Fibroblast of villous mesenchyme (primary cell): ENCODE measurements around the gene LHFPL2. TPM values are rescaled to one million over a fixed set of nuclear protein-coding genes. Genes with fewer than 3 reads are reported as not detected.
A peak's percentile ranks its signal among the peaks of the same experiment; 100 is the strongest.

Experiments
- DNase-seq: peaks from one replicate; pipeline ENCODE4 v3.0.0-alpha.2; 2010; ENCODE audit warnings: low read depth
- H3K4me3 ChIP-seq: 2 replicates; pipeline ENCODE4 v1.5.1; 2011; ENCODE audit warnings: low read depth, mild to moderate bottlenecking, low read length
- CTCF ChIP-seq: IDR thresholded peaks from 2 replicates; pipeline ENCODE4 v1.5.1; 2012; ENCODE audit warnings: low read depth, mild to moderate bottlenecking, low read length; ENCODE audit not compliant: insufficient read depth
- total RNA-seq: library from RNA; depleted of rRNA; stranded (reverse); fragments of >200 nt; gene quantifications from 2 replicates; pipeline ENCODE4 v1.2.3, GENCODE V29; 2012

Gene LHFPL2
- total RNA-seq, 1 donor: 35.0 TPM

DNA sequence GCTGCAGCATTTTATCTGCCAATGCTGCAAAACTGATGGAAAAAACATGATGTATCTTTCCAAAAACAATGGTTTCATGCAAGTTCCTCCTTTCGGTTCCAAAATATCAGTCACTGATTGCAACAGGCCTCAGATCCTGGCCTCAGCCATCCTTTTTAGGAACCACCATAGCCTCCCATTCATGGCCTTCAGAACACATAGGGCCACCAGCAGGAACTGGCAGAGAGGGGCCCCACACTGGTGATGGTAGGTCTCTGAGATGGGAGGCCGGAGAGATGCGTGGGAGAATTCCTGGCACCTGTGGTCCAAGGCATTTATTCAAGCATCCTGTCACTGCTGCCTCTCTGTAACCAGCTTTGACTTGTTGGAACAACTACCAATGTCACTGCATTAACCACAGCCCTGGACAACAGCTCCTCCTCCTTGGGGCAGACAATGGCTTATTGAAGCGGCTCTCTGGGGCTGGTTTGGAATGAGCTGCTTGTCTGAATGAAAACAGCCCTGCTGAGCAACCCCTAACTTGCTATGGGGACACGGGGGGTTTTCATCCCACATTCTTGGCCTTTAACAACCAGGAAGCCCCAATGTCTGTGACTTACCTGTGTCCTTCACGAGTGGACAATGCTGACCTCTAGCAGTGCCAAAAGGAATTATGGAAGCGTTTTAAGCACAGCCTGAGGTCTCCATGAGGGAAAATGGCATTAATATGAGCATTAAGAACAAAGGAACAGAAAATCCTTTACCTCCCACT is 108.1 kb downstream of the LHFPL2 start:
- H3K4me3 ChIP-seq: no peak overlapping the region
- DNase-seq: no peak
- TF ChIP-seq CTCF: no peak

GRCh38 chr5:78538240-78538850 is 110.2 kb downstream of the LHFPL2 start:
- DNase-seq: no peak
- H3K4me3 ChIP-seq: no peak overlapping the region
- TF ChIP-seq CTCF: no peak

DNA sequence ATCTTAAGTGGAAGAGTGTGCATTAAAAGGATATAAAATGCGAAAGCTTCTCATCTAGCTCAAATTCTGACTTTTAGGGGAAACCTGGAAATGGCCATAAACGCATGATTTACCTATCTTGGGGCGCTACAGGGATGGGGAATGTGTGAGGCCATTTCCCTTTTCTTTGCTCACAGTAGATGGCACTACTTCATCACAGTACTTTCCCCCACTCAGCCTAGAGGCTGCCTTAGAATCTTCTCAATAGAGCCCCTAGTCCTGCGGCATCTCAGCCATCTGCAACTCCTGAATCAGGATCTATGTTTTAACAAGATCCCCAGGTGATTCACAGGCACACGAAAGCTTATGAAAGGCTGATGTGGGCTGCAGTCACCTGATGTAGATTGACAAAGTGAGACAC is 110.8 kb downstream of the LHFPL2 start:
- peak; percentile 75 for DNase-seq
- no peak overlapping the region for H3K4me3 ChIP-seq
- TF ChIP-seq CTCF: peak; percentile 64

DNA sequence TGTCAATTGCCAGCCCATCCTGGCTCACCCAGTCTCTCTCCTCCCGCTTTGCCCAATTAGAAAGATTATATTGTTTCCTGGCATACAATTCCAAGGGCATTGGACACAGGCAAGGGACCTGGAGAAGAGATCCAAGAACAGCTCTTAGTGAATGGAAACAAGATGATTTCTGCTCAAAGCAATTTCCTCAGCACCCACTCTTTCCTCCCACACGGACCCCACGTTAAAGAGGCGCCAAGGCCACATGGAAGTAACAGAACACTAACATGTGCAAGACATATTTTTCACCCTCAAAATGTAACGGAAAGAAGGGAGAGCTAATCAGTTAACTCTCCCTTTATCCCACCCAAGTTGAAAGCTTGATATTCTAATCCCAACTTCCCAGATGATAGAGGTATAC is 111.2 kb downstream of the LHFPL2 start:
- H3K4me3 ChIP-seq: no peak overlapping the region
- DNase-seq: no peak
- no peak for TF ChIP-seq CTCF

- TF ChIP-seq CTCF: no peak
- no peak for DNase-seq
- H3K4me3 ChIP-seq: no peak overlapping the region
Observed at GRCh38 chr5:78536661-78537196, 111.8 kb downstream of the LHFPL2 start.

- no peak overlapping the region for H3K4me3 ChIP-seq
- DNase-seq: no peak
- no peak for TF ChIP-seq CTCF
Observed at GRCh38 chr5:78534905-78535200, 113.7 kb downstream of the LHFPL2 start.
